NCI-H128 (cell line): ENCODE data around the gene SMPX.

Experiments used
- DNase-seq: peaks from one replicate; lab custom pipeline; 2025; ENCODE audit not compliant: unreplicated experiment; lab: John Stamatoyannopoulos, UW

SMPX gene

DNA sequence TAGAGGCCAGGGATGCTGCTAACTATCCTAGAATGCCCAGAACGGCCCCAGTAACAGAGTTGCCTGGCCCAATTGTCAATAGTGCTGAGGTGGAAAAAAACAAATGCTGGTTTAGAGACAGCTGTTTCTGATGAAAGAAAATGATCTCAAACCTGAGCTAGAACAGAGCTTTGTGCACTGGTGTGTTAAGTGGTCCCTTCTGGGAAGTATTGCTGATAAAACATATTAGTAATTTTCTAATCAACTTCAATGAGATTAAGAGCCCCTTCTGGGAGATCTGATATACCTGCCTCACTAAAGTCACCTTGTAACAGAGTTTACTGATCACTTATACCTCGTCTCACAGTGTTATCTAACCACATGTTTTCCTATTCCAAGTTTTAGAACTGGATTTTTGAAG is 42.1 kb downstream of the SMPX start:
- DNase-seq = no peak

- DNase-seq = no peak
Observed at GRCh38 chrX:21715337-21715736, 42.6 kb downstream of the SMPX start.

DNA sequence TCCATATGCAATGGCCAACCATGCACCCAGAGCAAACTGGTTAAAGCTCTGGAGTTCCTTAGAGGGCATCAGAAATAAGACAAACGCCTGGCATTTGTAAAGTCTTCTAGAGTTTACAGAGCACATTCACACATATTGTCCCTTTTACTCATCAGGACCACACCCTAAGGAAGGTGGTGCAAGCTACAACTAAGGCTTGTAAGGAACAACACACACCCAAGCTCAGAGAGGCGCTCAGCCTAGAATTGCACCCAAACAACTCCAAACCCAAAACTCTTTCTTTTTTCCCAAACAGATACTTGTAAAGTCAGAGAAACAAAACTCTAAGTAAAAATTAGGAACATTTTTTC is 46.1 kb downstream of the SMPX start:
- no peak for DNase-seq

GRCh38 chrX:21711129-21711847 is 46.6 kb downstream of the SMPX start:
- DNase-seq = no peak

- DNase-seq = no peak
Observed at GRCh38 chrX:21708116-21708515, 49.8 kb downstream of the SMPX start.

GRCh38 chrX:21705225-21705624 is 52.7 kb downstream of the SMPX start:
- no peak for DNase-seq

DNA sequence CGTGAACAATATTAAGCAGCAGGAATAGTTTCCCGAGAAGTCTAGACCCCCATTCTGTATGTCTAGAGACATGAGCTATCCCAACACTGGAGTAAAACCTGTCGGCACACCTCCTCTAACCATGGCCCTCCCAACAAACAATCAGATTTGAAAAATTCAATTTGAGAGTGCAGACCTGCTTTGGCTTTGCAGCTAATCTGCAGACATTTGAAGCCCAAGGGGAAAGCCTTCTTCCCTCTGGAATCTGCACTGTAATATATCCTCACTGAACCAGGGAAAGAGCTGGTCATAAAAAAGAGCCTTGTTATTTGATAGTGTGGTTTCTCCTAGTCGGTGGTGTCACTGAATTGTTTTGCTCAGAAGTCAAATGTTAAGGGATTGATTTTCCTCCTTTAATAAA is 55.2 kb downstream of the SMPX start:
- DNase-seq = no peak

GRCh38 chrX:21700967-21701366 is 56.9 kb downstream of the SMPX start:
- DNase-seq = no peak

DNA sequence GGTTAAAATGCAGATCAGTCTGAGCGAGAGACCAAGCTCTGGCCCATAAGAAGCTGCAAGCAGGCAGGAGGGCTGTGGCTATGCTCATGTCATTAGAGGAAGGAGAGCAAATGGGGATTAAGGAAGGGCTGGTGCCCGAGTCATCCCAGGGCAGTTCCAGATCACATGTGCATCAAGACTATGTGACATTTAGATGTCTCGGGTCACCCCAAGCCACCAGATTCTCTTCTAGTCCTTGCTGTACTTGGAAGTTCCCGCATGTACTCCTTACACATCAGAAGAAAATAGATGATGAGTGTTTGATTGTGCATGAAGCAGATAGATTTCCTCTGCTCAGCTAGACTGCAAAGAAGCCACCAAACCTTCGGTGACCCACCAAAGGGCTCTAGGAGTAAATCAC is 57.6 kb downstream of the SMPX start:
- no peak for DNase-seq

GRCh38 chrX:21699136-21699535 is 58.8 kb downstream of the SMPX start:
- no peak for DNase-seq

DNA sequence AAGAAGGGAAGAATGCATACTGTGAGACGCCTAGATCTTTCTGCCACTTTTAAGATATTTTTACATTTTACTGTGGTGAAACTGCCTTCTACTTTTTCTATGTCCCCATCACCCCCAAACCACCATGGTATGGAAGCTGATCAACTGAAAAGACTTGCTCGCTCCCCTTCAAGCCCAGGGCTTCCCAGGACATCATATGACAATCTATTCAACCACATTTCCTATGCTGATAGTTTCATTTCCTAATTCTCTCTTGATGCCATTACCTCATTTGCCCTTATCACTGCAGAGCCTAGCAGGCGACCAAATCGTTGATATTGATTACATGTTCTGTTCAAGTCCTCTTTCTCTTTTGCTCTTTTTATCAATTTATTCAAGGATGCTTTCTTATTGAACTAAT is 59.6 kb downstream of the SMPX start:
- no peak for DNase-seq

GRCh38 chrX:21691512-21692018 is 66.4 kb downstream of the SMPX start:
- no peak for DNase-seq

DNA sequence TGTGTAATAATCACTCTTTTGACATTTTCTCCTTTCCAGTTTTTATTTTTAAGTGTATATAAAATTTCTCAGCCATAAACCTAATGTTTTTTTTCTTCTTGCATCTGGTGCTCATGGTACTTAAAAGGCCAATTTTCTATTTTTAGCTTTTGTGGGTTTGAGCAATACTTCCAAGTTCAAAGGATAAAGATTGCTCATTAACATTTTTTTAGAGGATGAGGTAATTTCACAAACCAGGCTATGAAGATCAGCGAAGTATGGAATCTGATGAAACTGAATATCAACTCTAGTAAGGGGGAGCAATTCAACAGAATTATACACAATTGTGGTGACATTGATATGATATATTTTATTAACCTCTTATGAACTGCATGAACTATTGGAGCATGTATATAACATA is 74.0 kb downstream of the SMPX start:
- DNase-seq = no peak

- DNase-seq = no peak
Observed at GRCh38 chrX:21678048-21678612, 79.8 kb downstream of the SMPX start.

- DNase-seq = no peak
Observed at GRCh38 chrX:21675931-21676330, 82.0 kb downstream of the SMPX start.

DNA sequence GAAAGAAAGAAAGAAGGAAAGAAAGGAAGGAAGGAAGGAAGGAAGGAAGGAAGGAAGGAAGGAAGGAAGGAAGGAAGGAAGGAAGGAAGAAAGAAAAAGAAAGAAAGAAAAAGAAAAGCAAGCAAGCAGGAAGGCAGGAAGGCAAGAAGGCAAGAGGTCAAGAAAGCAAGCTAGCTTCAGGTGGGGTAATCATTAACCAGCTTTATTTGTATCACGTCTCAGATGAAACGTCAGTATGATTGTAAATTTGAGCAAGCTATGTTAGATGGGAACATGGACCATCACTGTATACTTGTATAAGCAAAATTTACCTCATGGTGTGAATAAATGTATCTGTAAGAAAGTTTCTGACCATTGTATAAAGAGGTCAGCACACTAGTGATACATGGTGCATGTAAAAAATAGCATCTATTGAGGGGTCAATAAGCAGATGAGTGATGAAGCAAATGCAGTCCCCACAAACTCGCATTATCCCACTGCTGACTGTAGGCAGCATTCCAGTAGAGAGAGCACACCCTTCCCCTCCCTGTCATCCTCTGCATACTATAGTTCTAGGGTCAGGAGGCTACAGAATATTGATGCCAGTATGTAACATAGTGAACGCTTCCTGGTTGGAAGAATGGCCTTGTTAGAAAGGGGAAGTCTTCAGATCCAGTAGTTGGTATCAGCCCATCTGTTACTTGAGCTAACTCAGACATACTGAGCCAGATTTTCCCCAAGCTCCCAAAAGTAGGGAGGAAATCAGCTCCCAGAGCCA is 83.3 kb downstream of the SMPX start:
- no peak for DNase-seq

DNA sequence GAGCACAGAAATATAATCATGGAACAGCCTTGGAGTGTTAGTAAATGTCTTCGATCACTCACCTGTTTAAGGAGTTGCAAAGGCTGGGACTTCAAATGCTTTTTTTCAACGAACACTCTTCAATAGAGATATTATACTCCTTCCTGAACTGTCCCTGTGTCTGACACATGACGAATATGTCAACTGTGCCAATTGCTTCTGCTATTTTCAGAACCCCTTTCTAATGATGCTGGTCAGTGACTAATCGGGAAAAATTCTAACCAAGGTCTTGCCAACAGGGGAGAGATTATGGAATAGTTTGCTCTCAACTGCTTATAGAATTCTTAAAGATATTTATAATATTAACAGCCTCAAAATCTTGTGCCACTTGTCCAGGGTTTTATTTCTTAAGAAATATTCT is 91.2 kb downstream of the SMPX start:
- DNase-seq = no peak

DNA sequence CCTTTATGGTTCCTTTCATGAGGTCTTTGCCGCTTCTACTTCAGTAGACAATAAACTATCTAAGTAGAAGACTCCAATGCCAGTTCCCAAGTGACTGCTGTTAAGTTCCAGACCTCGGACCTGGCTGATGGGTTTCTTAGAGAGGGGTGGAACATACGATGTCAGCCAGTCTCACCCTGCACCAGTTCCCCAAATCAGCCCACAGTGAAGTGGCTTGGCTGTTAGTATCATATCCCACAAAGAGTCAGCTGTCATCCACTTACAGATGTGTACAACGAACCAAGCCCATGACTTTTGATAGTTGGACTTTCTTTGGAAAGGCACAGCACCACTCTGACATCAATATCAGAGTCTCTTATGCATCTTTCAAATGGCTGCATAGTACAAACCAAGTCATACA is 91.7 kb downstream of the SMPX start:
- DNase-seq = no peak

DNA sequence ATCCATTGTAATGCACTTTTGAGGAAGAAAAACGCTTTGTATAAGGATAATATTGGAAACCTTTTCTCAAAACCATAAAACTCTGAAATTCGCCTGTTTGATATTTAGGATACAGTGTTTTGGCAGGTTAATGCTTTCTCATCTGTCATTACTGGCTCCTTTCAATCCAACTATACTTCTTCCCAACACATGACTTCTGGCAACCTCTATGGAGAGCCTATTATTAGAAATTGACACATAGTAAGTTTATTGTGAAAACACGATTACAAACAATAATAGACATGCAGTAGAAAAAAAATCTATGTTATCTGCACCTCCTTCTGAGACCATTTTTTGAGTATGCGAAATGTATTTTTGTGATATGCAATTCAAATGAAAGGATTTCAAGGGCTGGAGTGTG is 95.2 kb downstream of the SMPX start:
- no peak for DNase-seq

- no peak for DNase-seq
Observed at GRCh38 chrX:21661316-21661715, 96.6 kb downstream of the SMPX start.

DNA sequence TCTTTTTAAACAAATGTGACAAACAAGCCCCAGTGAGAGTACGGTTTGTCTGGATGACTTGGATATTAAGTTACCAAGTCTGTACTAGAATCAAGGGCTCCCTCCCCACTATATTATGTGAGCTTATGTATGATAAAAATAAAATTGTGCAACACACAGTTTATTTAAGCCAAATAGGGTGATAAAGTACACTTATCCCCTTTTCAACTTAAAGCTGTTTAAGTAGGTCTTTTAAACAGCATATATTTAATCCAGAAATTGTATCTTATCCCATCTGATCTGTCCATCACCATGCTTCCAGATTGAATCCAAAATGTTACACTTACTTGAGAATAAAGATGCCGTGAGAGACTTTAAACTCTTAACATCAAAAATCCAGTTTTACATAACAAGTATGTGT is 97.8 kb downstream of the SMPX start:
- DNase-seq = no peak

DNA sequence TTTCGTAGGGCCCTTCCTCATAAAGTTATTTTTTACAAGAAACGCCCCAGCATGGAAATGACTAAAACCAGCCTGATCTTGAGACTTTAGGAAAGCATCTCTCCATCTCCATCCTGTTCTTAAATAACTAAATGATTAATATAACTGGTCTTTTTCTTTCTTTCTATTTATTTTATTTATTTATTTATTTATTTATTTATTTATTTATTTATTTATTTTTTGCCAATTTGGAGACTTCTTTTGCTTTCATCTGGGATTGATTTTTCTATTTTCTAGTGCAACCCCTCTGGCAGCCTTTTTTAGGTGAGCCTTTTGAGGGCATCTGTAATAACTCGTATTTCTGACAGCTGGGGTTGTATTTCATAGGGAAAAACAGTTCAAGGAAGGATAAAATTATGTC is 98.6 kb downstream of the SMPX start:
- no peak for DNase-seq
